Memory B cell (primary cell): ENCODE measurements around the gene PLXNA2.

ENCODE experiments used
- ATAC-seq: fragments of 150-1000 bp; cut with Tn5 transposase; 2 replicates; pipeline ENCODE4 v1.10.0; 2021; ENCODE audit warnings: low read depth, mild to moderate bottlenecking, moderate library complexity
- DNase-seq, 2 donors: peaks; one replicate each; pipeline ENCODE4 v3.0.0; 2022; ENCODE audit warnings: low spot score in 2 of 2
- H3K27ac Mint-ChIP-seq: one replicate; pipeline ENCODE4 v1.8.0; 2022; ENCODE audit warnings: mild to moderate bottlenecking, moderate library complexity, mixed read lengths
- H3K27me3 Mint-ChIP-seq: one replicate; pipeline ENCODE4 v1.8.0; 2022; ENCODE audit warnings: mixed read lengths
- H3K36me3 Mint-ChIP-seq: one replicate; pipeline ENCODE4 v1.8.0; 2022; ENCODE audit warnings: mild to moderate bottlenecking, mixed read lengths
- H3K4me1 Mint-ChIP-seq: one replicate; pipeline ENCODE4 v1.8.0; 2022; ENCODE audit warnings: mixed read lengths
- H3K4me3 Mint-ChIP-seq: one replicate; pipeline ENCODE4 v1.8.0; 2022; ENCODE audit warnings: mild to moderate bottlenecking, moderate library complexity, mixed read lengths
- H3K9me3 Mint-ChIP-seq: one replicate; pipeline ENCODE4 v1.8.0; 2022; ENCODE audit warnings: mixed read lengths

Gene PLXNA2

DNA sequence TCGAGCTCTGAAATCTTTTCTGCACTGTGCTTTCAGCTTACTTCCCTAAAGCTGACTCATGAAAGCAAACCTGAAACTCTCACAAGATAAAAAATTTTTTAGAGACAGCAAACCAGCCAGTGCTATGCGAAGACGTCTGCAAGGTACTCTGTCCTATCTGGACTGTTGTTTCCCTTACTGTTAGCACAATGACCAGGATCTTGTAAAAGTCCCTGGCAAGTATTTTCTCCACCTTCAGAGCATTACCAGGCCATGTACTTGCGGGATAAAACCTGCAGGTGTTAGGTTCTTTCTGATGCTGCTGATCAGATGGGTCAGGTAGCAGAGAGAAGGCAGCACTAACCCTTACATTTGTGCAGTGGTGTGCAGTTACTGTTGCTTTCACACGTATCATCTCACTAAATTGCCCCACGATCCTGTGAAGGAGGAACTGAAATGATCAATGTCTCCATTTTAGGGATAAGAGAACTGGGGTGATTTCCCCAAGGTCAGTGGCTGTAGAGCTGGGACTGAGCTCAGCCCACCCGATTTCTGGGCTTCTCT is 56.6 kb downstream of the PLXNA2 start:
- peaks cover 2% of the 10 kb centered on the region for H3K36me3 Mint-ChIP-seq
- no peaks in the 10 kb centered on the region for H3K9me3 Mint-ChIP-seq
- DNase-seq (no peak), ATAC-seq (peak; percentile 22)
- no peak overlapping the region for H3K4me3 Mint-ChIP-seq
- H3K4me1 Mint-ChIP-seq = peaks cover 7% of the 10 kb centered on the region
- peaks cover 10% of the 10 kb centered on the region for H3K27me3 Mint-ChIP-seq
- H3K27ac Mint-ChIP-seq = no peak overlapping the region

DNA sequence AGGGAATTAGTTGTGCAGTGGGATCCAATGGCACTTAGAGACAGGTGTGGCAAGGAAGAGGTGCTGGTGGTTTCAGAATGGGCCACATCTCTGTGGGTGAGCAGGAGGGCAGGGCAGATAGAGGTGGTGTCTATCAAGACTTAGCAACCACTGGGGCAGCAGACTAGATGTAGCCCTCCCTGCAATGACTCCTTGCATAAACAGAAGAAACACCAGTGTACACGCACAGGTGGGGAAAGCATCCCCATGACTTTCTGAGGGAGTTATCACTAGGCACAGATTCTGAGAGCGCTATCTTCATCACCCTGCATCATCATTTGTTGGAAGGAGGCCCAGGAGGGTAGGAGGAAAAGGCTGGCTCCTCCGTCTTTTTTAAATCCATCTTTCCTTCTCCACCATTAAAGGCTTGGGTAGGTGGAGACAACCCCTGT is 58.4 kb downstream of the PLXNA2 start:
- Mint-ChIP-seq H3K36me3 (peaks cover 2% of the 10 kb centered on the region), H3K4me3 (no peak overlapping the region), H3K9me3 (no peaks in the 10 kb centered on the region), H3K27ac (no peak overlapping the region), H3K27me3 (peaks cover 10% of the 10 kb centered on the region), H3K4me1 (peaks cover 7% of the 10 kb centered on the region)
- ATAC-seq (no peak), DNase-seq (no peak)

DNA sequence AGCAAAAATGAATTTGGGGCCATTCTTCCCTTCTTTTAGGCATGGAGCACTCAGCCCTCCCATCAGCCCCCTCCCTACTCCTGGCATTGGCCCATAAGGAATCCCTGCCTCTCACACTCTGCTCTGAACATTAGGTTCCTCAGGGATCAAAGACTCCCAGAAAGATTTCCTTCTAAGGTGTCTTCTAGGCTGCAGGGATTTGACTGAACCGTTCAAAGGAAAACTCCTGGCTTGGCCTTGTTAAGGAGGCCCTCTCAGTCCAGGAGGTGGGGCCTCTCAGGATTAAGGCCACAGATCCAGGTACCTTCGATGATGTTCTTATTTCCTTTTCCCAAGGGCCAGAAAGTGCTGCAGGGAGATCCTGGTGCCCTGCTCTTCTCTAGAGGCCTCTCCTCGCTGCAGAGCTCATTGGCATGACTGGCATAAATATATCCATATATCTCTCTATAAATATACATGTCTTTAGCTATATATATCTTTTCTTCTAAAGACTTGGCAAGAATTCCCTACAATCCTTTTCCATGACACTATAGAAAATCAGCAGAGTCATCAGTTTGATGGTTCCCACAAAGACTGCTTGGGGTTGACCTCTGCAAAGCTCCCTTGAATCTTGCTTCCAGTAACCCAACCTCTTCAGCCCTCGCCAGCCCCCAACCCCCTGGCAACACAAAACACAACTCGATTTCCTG is 59.1 kb downstream of the PLXNA2 start:
- no peak overlapping the region for H3K4me3 Mint-ChIP-seq
- peaks cover 2% of the 10 kb centered on the region for H3K36me3 Mint-ChIP-seq
- H3K27me3 Mint-ChIP-seq = peaks cover 10% of the 10 kb centered on the region
- H3K27ac Mint-ChIP-seq = no peak overlapping the region
- peaks cover 7% of the 10 kb centered on the region for H3K4me1 Mint-ChIP-seq
- DNase-seq (no peak), ATAC-seq (no peak)
- no peaks in the 10 kb centered on the region for H3K9me3 Mint-ChIP-seq

DNA sequence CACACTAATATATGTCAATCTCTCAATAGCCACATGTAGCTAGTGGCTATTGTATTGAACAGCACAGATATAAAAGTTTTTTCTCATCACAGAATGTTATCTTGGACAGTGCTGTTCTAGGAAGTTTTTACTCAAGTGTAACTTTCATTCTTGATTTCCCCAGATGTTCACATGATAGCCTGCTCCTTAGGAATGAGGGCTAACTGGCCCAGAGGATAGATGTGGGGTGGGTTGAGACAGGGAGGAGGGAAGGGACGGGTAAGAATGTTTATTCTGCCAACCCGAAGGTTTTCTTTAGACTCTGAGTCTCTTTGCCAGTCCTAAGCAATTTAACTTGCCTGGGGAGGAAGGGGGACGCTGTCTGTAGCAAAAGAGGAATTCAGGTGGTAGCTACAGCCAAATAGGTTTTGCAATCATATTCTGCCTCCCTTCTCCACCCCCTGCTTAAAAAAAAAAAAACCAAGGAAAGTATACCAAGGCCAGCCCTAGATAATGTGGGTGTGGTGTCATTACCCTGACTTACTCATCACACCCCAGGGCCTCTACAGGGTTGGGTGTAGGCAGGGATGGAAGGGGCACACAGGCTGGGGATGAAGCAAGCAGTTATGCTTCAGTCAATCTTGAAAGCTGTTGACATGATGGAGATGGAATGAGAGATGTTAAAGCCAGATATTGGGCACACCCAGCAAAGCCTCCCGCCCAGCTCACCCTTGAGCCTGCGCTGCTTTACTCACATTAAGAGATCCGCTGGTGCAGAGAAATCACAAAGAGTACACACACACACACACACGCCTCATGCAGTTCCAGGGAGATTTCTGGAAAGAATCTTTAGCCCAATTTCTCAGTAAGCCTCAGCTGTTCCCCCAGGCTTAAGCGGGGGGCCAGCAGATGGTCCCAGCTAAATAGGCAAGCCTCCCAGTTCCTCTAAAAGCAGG is 59.9 kb downstream of the PLXNA2 start:
- ATAC-seq (no peak), DNase-seq (no peak)
- H3K36me3 Mint-ChIP-seq = peaks cover 2% of the 10 kb centered on the region
- no peaks in the 10 kb centered on the region for H3K9me3 Mint-ChIP-seq
- peaks cover 10% of the 10 kb centered on the region for H3K27me3 Mint-ChIP-seq
- H3K4me3 Mint-ChIP-seq = no peak overlapping the region
- no peak overlapping the region for H3K27ac Mint-ChIP-seq
- peaks cover 7% of the 10 kb centered on the region for H3K4me1 Mint-ChIP-seq

DNA sequence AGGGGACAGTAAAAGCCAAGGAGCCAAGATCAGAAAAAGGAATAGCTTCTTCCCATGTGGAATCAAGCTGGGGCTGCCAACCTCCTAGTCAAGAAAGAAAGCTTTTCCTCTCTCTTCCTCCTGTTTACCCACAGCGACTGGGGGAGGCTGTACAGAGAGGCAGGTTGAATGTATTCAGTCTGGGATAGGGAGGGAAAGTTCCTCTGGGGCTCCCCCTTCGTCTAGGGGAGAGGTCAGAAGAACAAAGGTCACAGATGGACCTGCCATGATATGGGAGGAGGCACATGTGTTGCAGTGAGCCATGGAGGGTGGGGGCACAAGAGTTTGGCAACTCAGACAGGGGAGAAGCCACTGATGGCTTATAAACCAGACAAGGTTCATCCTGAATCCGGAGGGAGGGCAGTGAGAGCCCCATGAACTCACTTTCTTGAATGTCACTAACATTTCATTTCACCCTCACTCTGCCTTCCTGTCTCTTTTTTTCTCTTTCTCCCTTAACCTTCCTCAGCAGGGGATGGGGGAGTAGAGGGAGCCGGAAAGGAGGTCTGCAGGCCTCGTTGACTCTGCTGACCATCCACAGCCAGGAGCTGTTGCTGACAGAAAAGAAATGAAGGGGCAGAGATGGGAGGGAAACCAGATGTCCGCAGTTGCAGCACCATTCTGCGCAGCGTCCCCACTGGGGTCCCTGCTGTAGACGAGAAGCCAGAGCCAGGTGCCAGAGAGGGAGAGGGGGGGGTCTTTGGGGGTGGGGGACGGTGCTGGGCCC is 61.1 kb downstream of the PLXNA2 start:
- peaks cover 7% of the 10 kb centered on the region for H3K4me1 Mint-ChIP-seq
- peaks cover 10% of the 10 kb centered on the region for H3K27me3 Mint-ChIP-seq
- H3K27ac Mint-ChIP-seq = no peak overlapping the region
- DNase-seq = no peak
- no peaks in the 10 kb centered on the region for H3K9me3 Mint-ChIP-seq
- peaks cover 2% of the 10 kb centered on the region for H3K36me3 Mint-ChIP-seq
- no peak for ATAC-seq
- no peak overlapping the region for H3K4me3 Mint-ChIP-seq

DNA sequence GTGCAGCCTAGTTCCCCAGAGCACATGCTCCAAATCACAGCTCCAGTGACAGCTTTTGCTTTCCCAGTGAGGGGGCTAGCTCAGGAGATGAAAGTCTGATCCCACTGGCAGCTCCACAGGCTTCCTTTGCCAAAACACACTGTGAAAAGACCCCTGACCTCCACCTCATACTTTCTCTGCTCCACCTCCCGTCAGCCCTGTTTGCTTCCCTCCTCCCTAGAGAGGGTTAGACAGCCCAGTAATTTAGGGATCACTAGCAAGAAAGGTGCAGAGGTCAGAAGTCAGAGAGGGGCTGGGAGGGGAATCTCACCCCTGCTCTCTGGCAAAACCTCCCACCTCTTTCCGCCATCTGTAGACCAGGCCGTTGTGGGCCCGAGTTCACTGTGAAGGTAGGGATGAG is 62.8 kb downstream of the PLXNA2 start:
- DNase-seq (no peak), ATAC-seq (no peak)
- peaks cover 7% of the 10 kb centered on the region for H3K27me3 Mint-ChIP-seq
- no peak overlapping the region for H3K27ac Mint-ChIP-seq
- peaks cover under 1% of the 10 kb centered on the region for H3K4me1 Mint-ChIP-seq
- H3K4me3 Mint-ChIP-seq = no peak overlapping the region
- no peaks in the 10 kb centered on the region for H3K9me3 Mint-ChIP-seq
- H3K36me3 Mint-ChIP-seq = peaks cover under 1% of the 10 kb centered on the region

DNA sequence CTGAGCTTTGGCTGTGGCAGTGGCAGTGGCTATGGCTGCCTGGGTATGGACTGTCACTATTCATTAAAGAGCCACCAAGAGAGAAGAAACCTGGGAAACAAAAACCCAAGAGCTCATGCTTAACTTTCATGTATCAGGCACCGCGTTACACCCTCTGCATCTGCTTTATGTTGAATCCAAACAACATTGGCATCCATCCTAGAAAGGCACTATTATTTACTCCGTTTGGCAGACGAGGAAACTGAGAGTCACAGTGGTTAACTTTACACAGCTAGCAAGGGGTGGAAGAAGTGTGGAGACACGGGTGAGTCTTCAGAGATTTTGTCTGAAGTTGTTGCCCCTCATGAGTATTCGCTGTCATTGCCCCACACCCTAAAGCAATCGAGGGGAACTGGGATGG is 63.8 kb downstream of the PLXNA2 start:
- H3K27ac Mint-ChIP-seq = no peak overlapping the region
- ATAC-seq = no peak
- H3K27me3 Mint-ChIP-seq = peaks cover 6% of the 10 kb centered on the region
- no peaks in the 10 kb centered on the region for H3K9me3 Mint-ChIP-seq
- H3K4me1 Mint-ChIP-seq = no peaks in the 10 kb centered on the region
- no peaks in the 10 kb centered on the region for H3K36me3 Mint-ChIP-seq
- no peak overlapping the region for H3K4me3 Mint-ChIP-seq
- no peak for DNase-seq

DNA sequence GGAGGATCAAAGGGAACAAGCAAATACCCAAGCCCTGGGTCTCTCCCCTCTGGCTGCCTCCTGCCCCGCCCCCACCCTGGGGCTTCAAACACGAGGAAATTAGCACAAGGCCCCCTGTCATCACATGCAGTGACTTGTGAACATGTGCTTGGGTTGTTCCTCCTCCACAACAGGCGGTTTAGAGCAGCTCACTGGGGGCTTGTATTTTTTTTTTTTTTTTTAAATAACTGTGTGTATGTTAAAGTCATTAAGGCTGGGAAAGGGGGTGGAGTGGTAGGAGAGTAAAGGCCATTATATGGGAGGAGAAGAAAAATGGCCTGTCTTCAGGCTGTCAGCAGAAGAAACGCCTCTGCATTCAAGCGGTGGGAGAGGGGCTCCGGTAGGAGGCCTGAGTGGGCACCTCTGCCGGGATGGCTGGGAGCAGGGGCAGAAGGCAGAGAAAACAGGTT is 64.2 kb downstream of the PLXNA2 start:
- Mint-ChIP-seq H3K9me3 (no peaks in the 10 kb centered on the region), H3K4me1 (no peaks in the 10 kb centered on the region), H3K27ac (no peak overlapping the region), H3K27me3 (peaks cover 6% of the 10 kb centered on the region), H3K4me3 (no peak overlapping the region), H3K36me3 (no peaks in the 10 kb centered on the region)
- DNase-seq = no peak
- ATAC-seq = no peak

DNA sequence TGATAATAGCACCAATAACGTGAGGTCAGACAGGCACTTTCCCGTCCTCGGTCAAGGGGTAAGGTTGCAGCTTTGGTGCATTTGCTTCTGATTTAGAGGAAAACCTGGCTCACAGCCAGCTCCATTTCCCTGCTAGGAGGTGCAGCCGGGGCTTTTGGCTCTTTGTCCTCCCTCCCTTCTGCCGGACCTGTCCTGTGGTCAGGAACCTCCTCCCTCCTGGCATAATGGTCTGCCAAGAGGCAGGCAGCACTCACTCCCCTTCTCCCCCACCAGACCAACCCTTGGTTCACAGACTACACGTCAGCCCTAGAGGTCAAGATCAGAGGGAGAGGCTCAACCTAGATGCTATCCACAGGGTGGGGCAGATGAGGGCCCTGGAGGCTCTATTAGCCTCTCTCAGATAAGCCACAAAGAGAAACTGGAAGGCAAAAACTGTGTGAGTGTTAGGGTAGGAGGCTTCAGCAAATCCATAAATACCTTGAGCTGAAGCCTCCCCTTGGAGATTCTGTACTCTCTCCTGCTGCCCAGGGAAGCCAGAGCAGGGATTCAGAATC is 64.8 kb downstream of the PLXNA2 start:
- no peak for DNase-seq
- H3K27ac Mint-ChIP-seq = no peak overlapping the region
- H3K4me3 Mint-ChIP-seq = no peak overlapping the region
- ATAC-seq = no peak
- H3K4me1 Mint-ChIP-seq = no peaks in the 10 kb centered on the region
- no peaks in the 10 kb centered on the region for H3K9me3 Mint-ChIP-seq
- peaks cover 6% of the 10 kb centered on the region for H3K27me3 Mint-ChIP-seq
- H3K36me3 Mint-ChIP-seq = no peaks in the 10 kb centered on the region

DNA sequence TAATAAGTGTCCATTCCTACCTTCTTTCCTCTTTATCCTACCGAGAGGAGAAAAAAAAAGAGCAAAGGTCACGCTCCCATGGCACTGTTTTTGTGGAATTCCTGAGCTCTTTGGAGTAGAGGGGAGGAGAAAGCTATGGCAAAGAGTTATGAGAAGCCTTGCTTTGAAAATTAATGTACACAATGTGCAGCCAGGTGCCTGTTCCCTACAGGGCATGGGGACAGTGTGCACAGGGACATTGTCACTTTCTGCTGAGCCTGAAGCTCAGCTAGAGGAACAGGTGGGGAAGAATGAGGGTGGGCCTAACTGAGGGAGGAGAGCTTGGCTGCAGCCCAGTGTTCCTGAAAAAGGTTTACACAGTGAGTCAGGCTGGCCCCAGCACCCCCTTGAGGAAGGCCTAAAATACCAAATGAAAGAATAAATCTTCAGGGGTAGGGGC is 66.1 kb downstream of the PLXNA2 start:
- no peak overlapping the region for H3K27ac Mint-ChIP-seq
- H3K4me3 Mint-ChIP-seq = no peak overlapping the region

DNA sequence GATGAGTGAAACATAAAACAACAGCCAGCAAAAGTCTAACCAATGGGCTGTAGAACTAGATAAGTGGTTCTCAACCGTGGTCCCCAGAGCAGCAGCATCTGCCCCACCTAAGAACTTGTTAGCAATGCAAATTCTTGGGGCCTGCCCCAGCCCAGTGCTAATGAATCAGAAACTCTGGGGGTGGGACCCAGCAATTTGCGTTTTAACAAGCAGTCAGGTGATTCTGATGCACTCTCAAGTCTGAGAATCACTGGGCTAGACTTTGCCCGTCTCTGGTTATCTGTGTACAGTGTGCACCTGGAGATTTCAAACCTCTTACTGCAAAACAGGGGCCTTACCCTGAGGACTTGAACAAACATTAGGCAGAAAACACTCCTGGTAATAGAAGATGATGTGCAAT is 66.5 kb downstream of the PLXNA2 start:
- no peaks in the 10 kb centered on the region for H3K4me1 Mint-ChIP-seq
- peak; percentile 34 for ATAC-seq
- H3K27me3 Mint-ChIP-seq = peaks cover 5% of the 10 kb centered on the region
- no peak overlapping the region for H3K27ac Mint-ChIP-seq
- no peaks in the 10 kb centered on the region for H3K9me3 Mint-ChIP-seq
- H3K36me3 Mint-ChIP-seq = no peaks in the 10 kb centered on the region
- no peak overlapping the region for H3K4me3 Mint-ChIP-seq
- DNase-seq = no peak

More for the DNA sequence above, 66.1 kb downstream of the PLXNA2 start:
- no peaks in the 10 kb centered on the region for H3K9me3 Mint-ChIP-seq
- H3K27me3 Mint-ChIP-seq = peaks cover 9% of the 10 kb centered on the region
- H3K4me1 Mint-ChIP-seq = no peaks in the 10 kb centered on the region
- ATAC-seq = no peak
- no peak for DNase-seq
- no peaks in the 10 kb centered on the region for H3K36me3 Mint-ChIP-seq

DNA sequence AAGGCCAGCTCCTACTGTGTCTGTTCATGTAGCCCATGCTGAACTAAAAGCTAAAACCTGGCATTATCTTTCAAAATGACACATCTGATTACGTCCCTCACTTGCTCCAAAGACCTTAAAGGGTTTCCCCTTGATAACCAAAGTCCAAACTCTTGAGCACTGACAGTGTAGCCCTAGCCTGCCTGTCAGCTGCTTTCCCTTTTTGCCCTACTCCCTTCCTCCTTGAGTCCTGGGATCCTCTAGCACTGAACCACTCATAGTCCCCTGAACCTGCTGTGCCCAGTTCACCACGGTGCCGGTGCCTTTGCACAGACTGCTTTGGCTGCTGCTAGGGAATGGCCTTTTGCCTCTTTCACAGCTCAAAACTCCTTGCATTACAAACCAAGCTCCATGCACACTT is 67.5 kb downstream of the PLXNA2 start:
- Mint-ChIP-seq H3K36me3 (no peaks in the 10 kb centered on the region), H3K9me3 (no peaks in the 10 kb centered on the region), H3K4me1 (no peaks in the 10 kb centered on the region), H3K27me3 (peaks cover 5% of the 10 kb centered on the region), H3K4me3 (no peak overlapping the region), H3K27ac (no peak overlapping the region)
- DNase-seq (no peak), ATAC-seq (no peak)

DNA sequence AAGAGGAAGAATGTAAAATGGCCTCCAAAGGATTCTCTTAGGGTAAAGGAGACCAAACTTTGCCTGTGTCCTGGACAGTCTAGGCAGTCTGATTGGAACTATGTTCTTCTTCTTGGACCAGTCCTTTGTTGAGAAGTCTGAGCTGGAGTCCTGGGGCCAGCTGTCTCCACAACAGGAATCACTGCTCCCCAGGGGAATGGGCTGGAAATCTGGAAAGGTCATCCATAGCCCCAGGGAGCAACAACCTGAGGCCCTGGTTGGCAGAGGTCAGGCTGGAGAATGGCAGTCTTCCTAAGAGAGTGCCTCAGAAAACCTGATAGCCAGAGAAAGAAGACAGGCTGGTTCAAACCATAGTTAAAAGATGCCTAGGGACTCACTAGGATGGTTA is 68.7 kb downstream of the PLXNA2 start:
- no peaks in the 10 kb centered on the region for H3K36me3 Mint-ChIP-seq
- H3K9me3 Mint-ChIP-seq = no peaks in the 10 kb centered on the region
- ATAC-seq = no peak
- H3K27ac Mint-ChIP-seq = no peak overlapping the region
- DNase-seq = no peak
- H3K4me3 Mint-ChIP-seq = no peak overlapping the region
- H3K27me3 Mint-ChIP-seq = peaks cover 10% of the 10 kb centered on the region
- H3K4me1 Mint-ChIP-seq = no peaks in the 10 kb centered on the region
